ENCODE measurements around the gene PSMB9.

GRCh38 chr6:32829495-32829894 lies 24.5 kb upstream of the PSMB9 start:
- TF ChIP-seq POLR2AphosphoS5 (IDR thresholded peaks at IDR 0.05) (no peak), CTCF (IDR thresholded peaks at IDR 0.05; ENCODE audit: poor library complexity, severe bottlenecking) (no peak)

Measured in neural cell (in vitro differentiated cells).